K562 (cell line): ENCODE measurements around the gene PRKG1. TPM values are rescaled to one million over a fixed set of nuclear protein-coding genes. Genes with fewer than 3 reads are reported as not detected.

Experiments used
- ATAC-seq: fragments of 200-7000 bp; cut with Tn5 transposase; 3 replicates; pipeline ENCODE4 v1.9.1; 2020; ENCODE audit warnings: moderate library complexity
- BruUV-seq: library from RNA; stranded (reverse); fragments of 400-500 nt; replicated peaks from 2 replicates; lab custom pipeline; 2021; lab: Mats Ljungman, UMichigan
- CTCF ChIA-PET: fragments of 300-600 bp; formaldehyde crosslinking; extraction: SDS; loops from one replicate; lab custom pipeline; 2021; ENCODE audit warnings: low intra/inter-chr PET ratio; lab: Yijun Ruan, JAX
- POLR2A ChIA-PET: fragments of 300-600, 350-650 bp; sonication (Branson Sonifier 250); formaldehyde crosslinking; extraction: SDS; loops from one replicate; lab custom pipeline; 2021; ENCODE audit warnings: antibody characterized with exemption, inconsistent platforms; lab: Yijun Ruan, JAX
- DNase-seq, 4 experiments: peaks; one replicate each; pipeline versions ENCODE4 v3.0.0 to v3.0.0-alpha.2; 2011 to 2018; ENCODE audit warnings: low spot score in 3 of 4, mixed read lengths in 3 of 4; ENCODE audit errors: extremely low read depth in 1 of 4
- FAIRE-seq: peaks from 2 replicates; lab custom pipeline; 2011; peaks lifted over from hg19 to GRCh38; lab: Jason Lieb, UNC
- H2AFZ ChIP-seq: 2 replicates; pipeline ENCODE4 v1.6.0; 2011; ENCODE audit warnings: low read depth, low read length, control low read depth, inconsistent platforms
- H3K27ac ChIP-seq: fragments of 200-600 bp; 3 replicates; pipeline ENCODE4 v1.8.0; 2011; ENCODE audit warnings: low read depth, mild to moderate bottlenecking, control low read depth, inconsistent platforms, low read length, moderate library complexity, mixed read lengths; ENCODE audit errors: extremely low read depth
- H3K27me3 ChIP-seq, 2 experiments: fragments of 300-600 bp in 1 of 2; 2 replicates in 1 of 2; 3 replicates in 1 of 2; pipeline versions ENCODE4 v1.6.0 to v1.8.0; 2011; ENCODE audit warnings: inconsistent platforms in 2 of 2, low read length in 2 of 2, mild to moderate bottlenecking in 1 of 2, mixed read lengths in 1 of 2, moderate library complexity in 1 of 2; ENCODE audit not compliant: control insufficient read depth in 2 of 2, insufficient read depth in 2 of 2
- H3K36me3 ChIP-seq: fragments of 300-600 bp; 3 replicates; pipeline ENCODE4 v1.8.0; 2011; ENCODE audit warnings: mild to moderate bottlenecking, low read length, inconsistent platforms; ENCODE audit not compliant: control insufficient read depth, insufficient read depth
- H3K4me1 ChIP-seq, 2 experiments: fragments of 200-600 bp in 1 of 2; replicated peaks in 1 of 2; 2 replicates in 1 of 2; 3 replicates in 1 of 2; pipeline versions ENCODE4 v1.5.1 to v1.8.0; 2011; ENCODE audit warnings: inconsistent platforms in 2 of 2, low read length in 2 of 2, mild to moderate bottlenecking in 1 of 2, mixed read lengths in 1 of 2, moderate library complexity in 1 of 2; ENCODE audit not compliant: control insufficient read depth in 2 of 2, insufficient read depth in 2 of 2
- H3K4me2 ChIP-seq: 2 replicates; pipeline ENCODE4 v1.6.1; 2011; ENCODE audit warnings: low read length, control low read depth, inconsistent platforms, mixed read lengths; ENCODE audit not compliant: insufficient read depth
- H3K4me3 ChIP-seq: fragments of 200-600 bp; sonication (generic), shearing (Covaris generic); 2 replicates; pipeline ENCODE4 v1.5.1; 2016; ENCODE audit warnings: control low read depth, inconsistent platforms
- H3K79me2 ChIP-seq: fragments of 200-600 bp; 3 replicates; pipeline ENCODE4 v1.8.0; 2011; ENCODE audit warnings: low read length, inconsistent platforms; ENCODE audit not compliant: control insufficient read depth, insufficient read depth
- H3K9ac ChIP-seq, 2 experiments: 2 replicates each; pipeline versions ENCODE4 v1.6.0 to v1.6.1; 2011; ENCODE audit warnings: low read depth in 2 of 2, low read length in 2 of 2, control low read depth in 1 of 2, inconsistent platforms in 1 of 2, mild to moderate bottlenecking in 1 of 2, mixed read lengths in 1 of 2; ENCODE audit not compliant: insufficient read depth in 1 of 2
- H3K9me1 ChIP-seq: one replicate; pipeline ENCODE4 v1.6.0; 2011; ENCODE audit warnings: inconsistent platforms, mild to moderate bottlenecking, low read length, moderate library complexity; ENCODE audit not compliant: control insufficient read depth, insufficient read depth
- H3K9me3 ChIP-seq: replicated peaks from 2 replicates; pipeline ENCODE4 v1.5.1; 2011; ENCODE audit warnings: low read depth, low read length, inconsistent platforms; ENCODE audit not compliant: control insufficient read depth, insufficient read depth
- H4K20me1 ChIP-seq: replicated peaks from 2 replicates; pipeline ENCODE4 v1.6.1; 2011; ENCODE audit warnings: low read length, inconsistent platforms, mixed read lengths; ENCODE audit not compliant: control insufficient read depth, insufficient read depth
- CBFA2T2 ChIP-seq: fragments of 450-650 bp; conservative IDR thresholded peaks from 2 replicates; pipeline ENCODE4 v1.6.1; 2017; ENCODE audit warnings: mild to moderate bottlenecking
- CBX1 ChIP-seq: sonication (generic); IDR thresholded peaks from 2 replicates; pipeline ENCODE4 v1.6.1; 2016; ENCODE audit warnings: antibody characterized with exemption, low read depth, mild to moderate bottlenecking
- CCAR2 ChIP-seq: fragments of 200-400 bp; formaldehyde crosslinking; IDR thresholded peaks from 2 replicates; pipeline ENCODE4 v1.6.1; 2017; ENCODE audit warnings: mild to moderate bottlenecking, low read depth, low read length
- CCNT2 ChIP-seq: IDR thresholded peaks from 2 replicates; pipeline ENCODE4 v1.6.1; 2011; ENCODE audit warnings: borderline replicate concordance, low read depth, mild to moderate bottlenecking, moderate library complexity, mixed read lengths, low read length; ENCODE audit not compliant: insufficient read length; ENCODE audit errors: extremely low read depth
- CHD2 ChIP-seq: IDR thresholded peaks from 2 replicates; pipeline ENCODE4 v1.6.1; 2011; ENCODE audit warnings: low read depth, low read length
- CREB1 ChIP-seq, 2 experiments: sonication (generic) in 1 of 2; formaldehyde crosslinking in 1 of 2; IDR thresholded peaks; 2 replicates each; pipeline versions ENCODE4 v1.6.1 to v1.8.0; 2012 to 2022; ENCODE audit warnings: inconsistent platforms in 1 of 2, mild to moderate bottlenecking in 1 of 2, missing genetic modification reagents in 1 of 2, moderate library complexity in 1 of 2
- DIDO1 ChIP-seq: fragments of 450-650 bp; IDR thresholded peaks from 2 replicates; pipeline ENCODE4 v1.6.1; 2016; ENCODE audit warnings: low read depth, missing biosample characterization, missing genetic modification characterization
- IRF2 ChIP-seq: sonication (generic); formaldehyde crosslinking; IDR thresholded peaks from 2 replicates; pipeline ENCODE4 v1.8.1; 2022; ENCODE audit warnings: mild to moderate bottlenecking, missing genetic modification reagents
- KHSRP ChIP-seq: fragments of 450-650 bp; IDR thresholded peaks from 2 replicates; pipeline ENCODE4 v1.6.1; 2017
- MAFF ChIP-seq: IDR thresholded peaks from 2 replicates; pipeline ENCODE4 v1.6.1; 2012; ENCODE audit warnings: low read length, improper control_type of control experiment
- RFX7 ChIP-seq: fragments of 250-450 bp; sonication (Bioruptor Pico); IDR thresholded peaks from 2 replicates; pipeline ENCODE4 v1.5.1; 2021; ENCODE audit warnings: mild to moderate bottlenecking
- TCF15 ChIP-seq: fragments of 250-450 bp; sonication (Bioruptor Pico); IDR thresholded peaks from 2 replicates; pipeline ENCODE4 v1.8.0; 2022; ENCODE audit warnings: moderate library complexity, mild to moderate bottlenecking, inconsistent platforms
- TCF7 ChIP-seq: sonication (generic); IDR thresholded peaks from 2 replicates; pipeline ENCODE4 v1.6.1; 2016; ENCODE audit warnings: antibody characterized with exemption, borderline replicate concordance
- TFE3 ChIP-seq: fragments of 450-650 bp; formaldehyde crosslinking; IDR thresholded peaks from 2 replicates; pipeline ENCODE4 v1.4.0; 2020; ENCODE audit warnings: mild to moderate bottlenecking, mixed read lengths
- ZNF174 ChIP-seq: fragments of 250-450 bp; sonication (Bioruptor Pico); IDR thresholded peaks from 2 replicates; pipeline ENCODE4 v1.4.0; 2020; ENCODE audit warnings: mild to moderate bottlenecking
- ZNF444 ChIP-seq: fragments of 250-450 bp; sonication (Bioruptor Pico); IDR thresholded peaks from 2 replicates; pipeline ENCODE4 v1.4.0; 2020; ENCODE audit warnings: mild to moderate bottlenecking, moderate library complexity
- ZNF592 ChIP-seq: fragments of 450-650 bp; IDR thresholded peaks from 2 replicates; pipeline ENCODE4 v1.6.1; 2017; ENCODE audit warnings: antibody characterized with exemption, mild to moderate bottlenecking
- ZSCAN32 ChIP-seq: fragments of 450-650 bp; formaldehyde crosslinking; IDR thresholded peaks from 2 replicates; pipeline ENCODE4 v1.4.0; 2020; ENCODE audit warnings: mild to moderate bottlenecking, moderate library complexity
- WGBS: fragments of 100-300 bp; shearing (Covaris generic); methylation state at CpG from one replicate; pipeline ENCODE4 v1.1.6; 2016; ENCODE audit warnings: low coverage, mixed read lengths; ENCODE audit not compliant: insufficient coverage; ENCODE audit errors: missing lambda C conversion rate; 5-methylcytosine and 5-hydroxymethylcytosine counted together
- in situ Hi-C: fragments of 300-500 bp; cut with MboI; formaldehyde crosslinking; loops from 4 replicates; pipeline ENCODE4 v1.15.0; 2018; ENCODE audit warnings: inconsistent platforms, mixed read lengths
- intact Hi-C: fragments of 100-400 bp; cut with micrococcal nuclease; formaldehyde crosslinking; loops from 2 replicates; pipeline ENCODE4 v1.14.2; 2022
- polyA plus RNA-seq, 8 experiments: library from polyadenylated mRNA; depleted of rRNA in 4 of 8; stranded (reverse) in 5 of 8; unstranded in 3 of 8; fragments of >200 nt; fragmentation: Nextera tagmentation in 2 of 8; fragmentation: Illumina TruSeq in 1 of 8; extraction: Ambion mirVana in 2 of 8; extraction: Trizol in 1 of 8; gene quantifications; 2 replicates each; pipeline versions ENCODE4 v1.2.1 to v1.2.3, GENCODE V29; 2011 to 2014; ENCODE audit warnings: inconsistent platforms in 1 of 8, missing spikeins in 1 of 8
- total RNA-seq, 7 experiments: library from RNA; depleted of rRNA in 6 of 7; stranded (reverse); fragments of >200 nt in 6 of 7; fragmentation: Illumina TruSeq in 2 of 7; extraction: Trizol in 2 of 7; gene quantifications; 2 replicates each; pipeline versions ENCODE4 v1.2.1 to v1.2.3, GENCODE V29; 2011 to 2021; ENCODE audit warnings: low replicate concordance in 1 of 7

Gene PRKG1
- total and polyA plus RNA-seq, 9 of the 15 experiments (the other 6 are each of a cell fraction or from before 2014, with no cell fraction given) = 0.22 TPM; not detected in 8

- 2% methylated on average over 3 of the region's 3 CpGs for WGBS
- TF ChIP-seq ZNF444 (CRISPR knock-in tag) = no peak
- TF ChIP-seq CBFA2T2 = no peak
- TF ChIP-seq CBX1 = no peak
- TF ChIP-seq MAFF = no peak
- TF ChIP-seq RFX7 = no peak
- no peak for TF ChIP-seq IRF2 (CRISPR knock-in tag)
- TF ChIP-seq TFE3 = no peak
- no peak for TF ChIP-seq CCAR2
- no peak for TF ChIP-seq DIDO1 (tag)
- no peak for TF ChIP-seq KHSRP
- TF ChIP-seq CREB1 (IDR thresholded peaks at IDR 0.05) = no peak
- no peak for TF ChIP-seq CREB1 (CRISPR knock-in tag; IDR thresholded peaks at IDR 0.05)
- no peak for TF ChIP-seq CCNT2
- no peak for TF ChIP-seq CHD2
- TF ChIP-seq ZNF592 = no peak
- TF ChIP-seq TCF7 = no peak
- TF ChIP-seq ZSCAN32 (CRISPR knock-in tag) = no peak
- no peak for TF ChIP-seq ZNF174 (CRISPR knock-in tag)
- no peak for TF ChIP-seq TCF15
- Histone ChIP-seq H3K27ac (no peak overlapping the region), H2AFZ (no peak overlapping the region), H3K9ac (no peak overlapping the region), H4K20me1 (no peaks in the 10 kb centered on the region), H3K4me2 (no peak overlapping the region), H3K36me3 (no peaks in the 10 kb centered on the region), H3K9me3 (no peaks in the 10 kb centered on the region; the same call in 1 of the 2 replicates), H3K4me3 (no peak overlapping the region), H3K27me3 (no peaks in the 10 kb centered on the region), H3K9me1 (no peaks in the 10 kb centered on the region), H3K4me1 (no peaks in the 10 kb centered on the region), H3K79me2 (no peaks in the 10 kb centered on the region)
- ATAC-seq (no peak), DNase-seq (no peak), FAIRE-seq (no peak)
- intact Hi-C loops (no loop called here), in situ Hi-C loops (no loop called here)
- POLR2A ChIA-PET = no interaction called here
- CTCF ChIA-PET = no interaction called here
- BruUV-seq = no TSS peak
Measured at GRCh38 chr10:51972733-51973346, 898.6 kb downstream of the PRKG1 start.
